ENCODE results near the gene ALKBH5. TPM values are rescaled to one million over a fixed set of nuclear protein-coding genes. Genes with fewer than 3 reads are reported as not detected.

Gene ALKBH5
- total RNA-seq, 1 donor = 108 TPM

DNA sequence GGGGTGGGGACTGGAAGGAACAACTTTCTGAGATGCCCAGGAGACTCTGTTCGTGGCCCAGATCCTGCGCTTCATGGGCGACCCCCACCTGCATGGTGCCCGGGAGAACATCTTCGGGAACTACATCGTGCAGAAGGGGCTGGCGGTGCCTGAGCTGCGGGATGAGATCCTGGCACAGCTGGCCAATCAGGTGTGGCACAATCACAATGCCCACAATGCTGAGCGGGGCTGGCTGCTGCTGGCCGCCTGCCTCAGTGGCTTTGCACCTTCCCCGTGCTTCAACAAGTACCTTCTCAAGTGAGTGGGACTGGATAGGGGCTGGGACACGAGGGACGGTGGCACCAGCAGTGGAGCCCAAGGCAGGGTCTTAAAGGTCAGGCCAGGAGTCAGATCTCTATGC is 37.8 kb upstream of the ALKBH5 start:
- no peak for TF ChIP-seq CTCF (IDR thresholded peaks at IDR 0.05; ENCODE audit: insufficient read depth, low read length)

DNA sequence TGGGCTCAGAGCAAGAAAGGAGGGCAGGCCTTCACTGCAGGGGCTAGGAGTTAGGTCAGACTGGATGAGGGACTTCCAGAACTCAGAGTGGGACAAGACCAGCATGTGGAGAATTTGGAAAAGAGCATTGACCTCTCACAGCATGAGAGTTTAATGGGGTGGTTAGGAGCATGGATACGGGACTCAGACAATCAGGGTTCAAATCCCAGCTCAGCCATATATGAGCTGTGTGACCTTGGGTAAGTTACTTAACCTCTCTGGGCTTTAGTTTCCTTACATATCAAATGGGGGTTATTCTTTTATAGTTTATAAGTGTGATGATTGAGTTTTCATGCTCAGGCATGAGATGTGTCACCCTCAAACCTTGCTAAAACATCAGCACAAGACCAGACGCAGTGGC is 37.4 kb upstream of the ALKBH5 start:
- TF ChIP-seq CTCF (IDR thresholded peaks at IDR 0.05; ENCODE audit: insufficient read depth, low read length) = no peak
- no peak for DNase-seq (ENCODE audit: low read depth)
- H3K4me3 ChIP-seq (ENCODE audit: low read depth, low read length) = no peak overlapping the region

More for the DNA sequence above, 37.8 kb upstream of the ALKBH5 start:
- no peak for DNase-seq (ENCODE audit: low read depth)
- no peak overlapping the region for H3K4me3 ChIP-seq (ENCODE audit: low read depth, low read length)

DNA sequence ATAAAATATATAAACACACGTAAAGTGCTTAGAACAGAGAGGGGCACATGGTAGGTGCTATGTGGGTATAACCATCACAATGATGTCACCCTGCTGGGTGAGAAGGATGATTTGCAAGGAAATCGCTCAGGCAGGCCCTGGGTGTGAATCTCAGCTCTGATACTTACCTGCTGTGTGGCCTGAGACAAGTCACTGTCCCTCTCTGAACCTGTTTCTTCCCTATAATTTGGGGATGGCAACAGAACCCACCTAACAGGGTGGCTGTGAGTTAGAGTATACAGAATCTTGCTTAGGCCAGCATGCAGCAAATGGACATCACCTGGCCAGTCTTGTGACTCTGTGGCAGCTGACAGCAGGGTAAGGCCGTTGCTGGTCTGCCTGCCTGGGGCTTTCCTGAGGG is 36.6 kb upstream of the ALKBH5 start:
- DNase-seq (ENCODE audit: low read depth) = no peak
- no peak for TF ChIP-seq CTCF (IDR thresholded peaks at IDR 0.05; ENCODE audit: insufficient read depth, low read length)
- no peak overlapping the region for H3K4me3 ChIP-seq (ENCODE audit: low read depth, low read length)

DNA sequence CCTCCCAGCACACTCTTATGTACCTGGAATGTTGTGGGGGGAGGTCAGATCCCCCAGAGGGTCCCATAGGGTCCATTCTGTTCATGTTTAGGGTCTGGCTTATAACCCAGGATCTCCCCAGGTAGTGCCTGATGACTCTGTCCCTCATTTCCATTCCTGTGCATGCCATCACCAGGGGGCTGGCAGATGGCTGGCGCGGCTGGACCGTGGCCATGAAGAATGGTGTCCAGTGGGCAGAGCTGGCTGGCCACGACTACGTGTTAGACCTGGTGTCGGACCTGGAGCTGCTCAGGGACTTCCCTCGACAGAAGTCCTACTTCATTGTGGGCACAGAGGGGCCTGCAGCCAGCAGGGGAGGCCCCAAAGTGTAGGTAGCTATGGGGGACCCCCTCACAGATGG is 35.0 kb upstream of the ALKBH5 start:
- DNase-seq (ENCODE audit: low read depth) = no peak
- no peak overlapping the region for H3K4me3 ChIP-seq (ENCODE audit: low read depth, low read length)
- TF ChIP-seq CTCF (IDR thresholded peaks at IDR 0.05; ENCODE audit: insufficient read depth, low read length) = no peak

DNA sequence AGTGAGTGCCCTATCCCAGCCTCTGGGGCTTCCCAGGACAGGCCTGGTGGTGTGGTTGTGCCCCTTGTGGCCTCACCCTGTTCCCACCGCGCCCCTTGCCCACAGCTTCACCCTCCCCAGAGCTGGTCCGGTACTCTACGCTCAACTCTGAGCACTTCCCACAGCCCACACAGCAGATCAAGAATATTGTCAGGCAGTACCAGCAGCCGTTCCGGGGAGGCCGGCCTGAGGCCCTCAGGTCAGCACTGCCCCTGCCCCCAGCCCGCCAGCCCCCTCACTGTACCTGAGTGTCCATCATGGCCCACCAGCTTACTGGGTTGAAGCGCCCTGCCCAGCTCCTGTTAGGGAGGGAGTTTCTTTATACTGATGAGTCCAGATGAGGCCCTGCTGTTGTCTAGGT is 32.3 kb upstream of the ALKBH5 start:
- no peak for TF ChIP-seq CTCF (IDR thresholded peaks at IDR 0.05; ENCODE audit: insufficient read depth, low read length)
- no peak overlapping the region for H3K4me3 ChIP-seq (ENCODE audit: low read depth, low read length)
- no peak for DNase-seq (ENCODE audit: low read depth)

GRCh38 chr17:18155179-18155578 is 28.4 kb upstream of the ALKBH5 start:
- H3K4me3 ChIP-seq (ENCODE audit: low read depth, low read length) = no peak overlapping the region
- no peak for TF ChIP-seq CTCF (IDR thresholded peaks at IDR 0.05; ENCODE audit: insufficient read depth, low read length)
- DNase-seq (ENCODE audit: low read depth) = no peak

DNA sequence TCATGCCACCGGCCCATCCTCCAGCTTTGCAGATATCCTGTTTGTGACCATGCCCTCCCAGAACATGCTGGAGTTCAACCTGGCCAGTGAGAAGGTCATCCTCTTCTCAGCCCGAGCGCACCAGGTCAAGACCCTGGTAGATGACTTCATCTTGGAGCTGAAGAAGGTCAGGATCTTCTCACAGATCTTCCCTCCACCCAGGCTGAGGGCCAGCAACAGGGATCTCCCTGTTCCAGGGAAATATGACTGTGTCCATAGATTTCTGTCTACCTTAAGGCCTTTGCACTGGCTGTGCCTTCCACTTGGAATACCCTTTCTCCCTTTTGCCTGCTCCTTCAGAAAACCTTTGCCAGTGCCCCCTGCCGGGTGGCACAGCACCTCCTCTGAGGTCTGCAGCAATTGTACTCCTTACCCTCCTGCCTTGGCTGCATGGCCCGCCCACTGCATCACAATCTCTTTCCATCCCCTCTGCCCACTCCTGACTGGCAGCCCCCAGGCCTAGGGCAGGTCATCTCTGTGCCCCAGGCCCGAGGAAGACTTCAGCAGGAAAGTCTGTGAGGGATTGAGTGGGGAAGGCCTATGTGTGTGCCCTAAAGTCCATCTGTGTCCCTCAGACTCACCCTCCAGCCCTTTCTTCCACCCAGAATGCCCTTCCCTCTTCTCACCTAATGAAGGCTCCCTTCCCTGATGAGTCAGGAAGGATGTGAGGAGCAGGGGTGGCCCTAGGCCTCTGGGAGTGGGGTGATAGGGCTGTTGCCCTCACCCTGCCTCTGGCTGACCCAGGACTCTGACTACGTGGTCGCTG is 27.3 kb upstream of the ALKBH5 start:
- no peak for TF ChIP-seq CTCF (IDR thresholded peaks at IDR 0.05; ENCODE audit: insufficient read depth, low read length)
- no peak overlapping the region for H3K4me3 ChIP-seq (ENCODE audit: low read depth, low read length)
- no peak for DNase-seq (ENCODE audit: low read depth)
